ENCODE measurements around the gene AFF1.

The AFF1 gene

DNA sequence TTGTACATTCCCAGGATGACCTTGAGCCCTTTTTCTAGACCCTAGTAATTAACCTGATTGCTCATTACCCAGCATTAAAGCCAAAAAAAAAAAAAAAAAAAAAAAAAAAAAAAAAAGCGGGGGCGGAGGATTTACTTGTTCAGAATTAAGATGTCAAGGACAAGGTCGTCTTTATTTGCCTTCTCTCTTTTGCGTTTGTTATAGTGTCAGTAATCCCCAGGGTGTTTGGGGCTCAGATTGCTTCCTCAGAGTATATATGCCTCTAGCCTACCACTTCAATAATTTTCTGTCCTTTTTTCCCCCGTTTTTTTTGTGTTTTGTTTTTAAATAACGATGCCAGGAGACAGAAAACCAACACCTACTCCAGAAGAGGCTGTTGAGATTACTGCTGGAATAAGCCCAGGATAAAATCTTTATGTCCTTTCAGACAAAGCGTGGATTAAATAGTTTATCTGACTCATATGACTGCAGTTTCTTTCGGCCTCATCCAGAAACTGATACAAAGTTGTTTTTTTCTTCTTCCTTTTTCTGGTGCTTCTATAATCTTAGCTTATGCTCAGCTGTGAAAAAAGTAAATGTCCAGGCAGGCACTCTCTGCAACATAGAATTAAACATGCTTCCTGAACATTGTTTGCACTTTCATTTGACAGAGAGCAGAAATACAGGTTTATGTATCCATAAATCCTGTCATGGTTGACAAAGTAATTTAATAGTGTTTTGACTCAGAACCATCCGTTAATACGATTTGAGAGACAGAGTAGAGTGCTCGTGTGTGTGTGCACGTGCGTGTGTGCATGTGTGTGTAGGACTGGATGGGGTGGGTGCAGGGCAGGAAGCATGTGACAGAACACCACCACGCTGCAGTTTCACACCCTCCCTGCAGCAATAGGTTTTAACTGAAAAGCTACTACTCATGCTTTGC lies 138.6 kb downstream of the AFF1 start:
- Histone ChIP-seq H3K4me2 (ENCODE audit: low read depth, low read length, poor library complexity, severe bottlenecking) (peak overlapping the region; percentile 57), H3F3A (ENCODE audit: insufficient read depth) (0 out of 2 replicates have a peak, but pooled peaks cover 6% of the 10 kb centered on the region), H3K9me2 (replicated peaks; ENCODE audit: insufficient read depth, low read length) (no peaks in the 10 kb centered on the region), H3K9me3 (ENCODE audit: insufficient read depth, low read length) (no peaks in the 10 kb centered on the region), H4K20me1 (ENCODE audit: low read depth, low read length) (no peaks in the 10 kb centered on the region), H3K36me3 (ENCODE audit: low read length) (no peaks in the 10 kb centered on the region), H3K79me2 (ENCODE audit: insufficient read depth, low read length) (no peaks in the 10 kb centered on the region), H2AFZ (ENCODE audit: low read depth, low read length, severe bottlenecking) (peak overlapping the region; percentile 77), H3K4me3 (ENCODE audit: insufficient read depth, low read length, poor library complexity, severe bottlenecking) (no peak overlapping the region), H3K27me3 (ENCODE audit: low read length) (no peaks in the 10 kb centered on the region), H3K9ac (ENCODE audit: low read length) (peak overlapping the region; percentile 25; the same call in 1 of the 2 replicates), H3K27ac (ENCODE audit: low read depth, low read length) (peak overlapping the region; percentile 68)
- TF ChIP-seq, protein P1, sequence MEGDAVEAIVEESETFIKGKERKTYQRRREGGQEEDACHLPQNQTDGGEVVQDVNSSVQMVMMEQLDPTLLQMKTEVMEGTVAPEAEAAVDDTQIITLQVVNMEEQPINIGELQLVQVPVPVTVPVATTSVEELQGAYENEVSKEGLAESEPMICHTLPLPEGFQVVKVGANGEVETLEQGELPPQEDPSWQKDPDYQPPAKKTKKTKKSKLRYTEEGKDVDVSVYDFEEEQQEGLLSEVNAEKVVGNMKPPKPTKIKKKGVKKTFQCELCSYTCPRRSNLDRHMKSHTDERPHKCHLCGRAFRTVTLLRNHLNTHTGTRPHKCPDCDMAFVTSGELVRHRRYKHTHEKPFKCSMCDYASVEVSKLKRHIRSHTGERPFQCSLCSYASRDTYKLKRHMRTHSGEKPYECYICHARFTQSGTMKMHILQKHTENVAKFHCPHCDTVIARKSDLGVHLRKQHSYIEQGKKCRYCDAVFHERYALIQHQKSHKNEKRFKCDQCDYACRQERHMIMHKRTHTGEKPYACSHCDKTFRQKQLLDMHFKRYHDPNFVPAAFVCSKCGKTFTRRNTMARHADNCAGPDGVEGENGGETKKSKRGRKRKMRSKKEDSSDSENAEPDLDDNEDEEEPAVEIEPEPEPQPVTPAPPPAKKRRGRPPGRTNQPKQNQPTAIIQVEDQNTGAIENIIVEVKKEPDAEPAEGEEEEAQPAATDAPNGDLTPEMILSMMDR (IDR thresholded peaks at IDR 0.05; ENCODE audit: insufficient read depth, low read length, poor library complexity, severe bottlenecking), result no peak
- no peak for TF ChIP-seq EZH2phosphoT487 (conservative IDR thresholded peaks at IDR 0.05; ENCODE audit: low read length)

GRCh38 chr4:87074121-87074488 lies 139.3 kb downstream of the AFF1 start:
- Histone ChIP-seq H3K4me3 (ENCODE audit: insufficient read depth, low read length, poor library complexity, severe bottlenecking) (no peak overlapping the region), H3K4me2 (ENCODE audit: low read depth, low read length, poor library complexity, severe bottlenecking) (peak overlapping the region; percentile 57), H3K27ac (ENCODE audit: low read depth, low read length) (no peak overlapping the region)

DNA sequence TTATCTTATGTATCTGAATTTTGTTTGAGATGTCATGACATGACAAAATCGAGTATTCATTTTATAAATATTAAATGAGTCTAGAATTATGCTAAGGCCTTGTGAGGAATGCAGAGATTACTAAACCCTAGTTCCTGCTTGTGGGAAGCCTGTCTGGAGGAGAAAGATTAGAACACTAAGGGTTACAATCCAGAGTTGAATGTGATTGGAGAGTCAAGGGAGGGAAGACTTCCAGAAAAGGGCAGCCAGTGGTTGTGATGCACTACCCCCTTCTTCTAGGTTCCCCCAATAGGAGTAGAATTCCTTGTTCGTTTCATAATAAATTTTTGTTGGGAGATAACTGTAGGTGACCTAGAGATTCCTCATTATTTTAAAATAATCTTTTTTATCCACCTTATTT lies 141.1 kb downstream of the AFF1 start:
- H3K9me2 ChIP-seq (replicated peaks; ENCODE audit: insufficient read depth, low read length), result no peaks in the 10 kb centered on the region
- H3K9me3 ChIP-seq (ENCODE audit: insufficient read depth, low read length), result no peaks in the 10 kb centered on the region
- TF ChIP-seq, protein P1 (IDR thresholded peaks at IDR 0.05; ENCODE audit: insufficient read depth, low read length, poor library complexity, severe bottlenecking), result no peak
- TF ChIP-seq EZH2phosphoT487 (conservative IDR thresholded peaks at IDR 0.05; ENCODE audit: low read length), result no peak
- no peaks in the 10 kb centered on the region for H3K36me3 ChIP-seq (ENCODE audit: low read length)
- no peak overlapping the region for H3K27ac ChIP-seq (ENCODE audit: low read depth, low read length)
- no peaks in the 10 kb centered on the region for H3K27me3 ChIP-seq (ENCODE audit: low read length)
- H3F3A ChIP-seq (ENCODE audit: insufficient read depth), result 0 out of 2 replicates have a peak, but pooled peaks cover 6% of the 10 kb centered on the region
- no peak overlapping the region for H3K4me2 ChIP-seq (ENCODE audit: low read depth, low read length, poor library complexity, severe bottlenecking)
- no peak overlapping the region for H2AFZ ChIP-seq (ENCODE audit: low read depth, low read length, severe bottlenecking)
- H3K79me2 ChIP-seq (ENCODE audit: insufficient read depth, low read length), result no peaks in the 10 kb centered on the region
- H3K9ac ChIP-seq (ENCODE audit: low read length), result no peak overlapping the region
- H4K20me1 ChIP-seq (ENCODE audit: low read depth, low read length), result no peaks in the 10 kb centered on the region
- no peak overlapping the region for H3K4me3 ChIP-seq (ENCODE audit: insufficient read depth, low read length, poor library complexity, severe bottlenecking)

More at GRCh38 chr4:87074121-87074488, 139.3 kb downstream of the AFF1 start:
- Histone ChIP-seq H3K9ac (ENCODE audit: low read length) (no peak overlapping the region), H2AFZ (ENCODE audit: low read depth, low read length, severe bottlenecking) (no peak overlapping the region), H3K9me3 (ENCODE audit: insufficient read depth, low read length) (no peaks in the 10 kb centered on the region), H3F3A (ENCODE audit: insufficient read depth) (0 out of 2 replicates have a peak, but pooled peaks cover 6% of the 10 kb centered on the region), H3K36me3 (ENCODE audit: low read length) (no peaks in the 10 kb centered on the region), H3K9me2 (replicated peaks; ENCODE audit: insufficient read depth, low read length) (no peaks in the 10 kb centered on the region), H4K20me1 (ENCODE audit: low read depth, low read length) (no peaks in the 10 kb centered on the region), H3K27me3 (ENCODE audit: low read length) (no peaks in the 10 kb centered on the region), H3K79me2 (ENCODE audit: insufficient read depth, low read length) (no peaks in the 10 kb centered on the region)
- TF ChIP-seq, protein P1 (IDR thresholded peaks at IDR 0.05; ENCODE audit: insufficient read depth, low read length, poor library complexity, severe bottlenecking), result no peak
- TF ChIP-seq EZH2phosphoT487 (conservative IDR thresholded peaks at IDR 0.05; ENCODE audit: low read length), result no peak
